A673 (cell line): ENCODE results near the gene ATRNL1. TPM values are rescaled to one million over a fixed set of nuclear protein-coding genes. Genes with fewer than 3 reads are reported as not detected.

Experiments
- BruUV-seq: library from RNA; stranded (reverse); fragments of 400-500 nt; replicated peaks from 2 replicates; lab custom pipeline; 2021; lab: Mats Ljungman, UMichigan
- CTCF ChIA-PET: fragments of 300-600 bp; sonication (Branson Sonifier 250); formaldehyde crosslinking; loops from one replicate; lab custom pipeline; 2022; ENCODE audit warnings: antibody characterized with exemption; lab: Charles Lee
- POLR2A ChIA-PET: fragments of 300-600 bp; sonication (Branson Sonifier 250); formaldehyde crosslinking; loops from one replicate; lab custom pipeline; 2022; ENCODE audit warnings: antibody characterized with exemption; ENCODE audit not compliant: low non-redundant PET; lab: Charles Lee
- DNase-seq: peaks from one replicate; pipeline ENCODE4 v3.0.0-alpha.2; 2015; ENCODE audit warnings: low spot score
- H3K27ac ChIP-seq: fragments of 200-600 bp; sonication (generic); 2 replicates; pipeline ENCODE4 v1.5.1; 2016; ENCODE audit warnings: mixed run types, low read depth, mild to moderate bottlenecking, mixed read lengths, antibody characterized with exemption, low read length; ENCODE audit not compliant: poor library complexity, severe bottlenecking
- H3K27me3 ChIP-seq: fragments of 200-600 bp; sonication (generic); replicated peaks from 2 replicates; pipeline ENCODE4 v1.6.1; 2017; ENCODE audit warnings: mixed run types, low read depth, mild to moderate bottlenecking, mixed read lengths, antibody characterized with exemption, low read length; ENCODE audit not compliant: insufficient read depth, poor library complexity
- H3K36me3 ChIP-seq: fragments of 200-600 bp; sonication (generic); 2 replicates; pipeline ENCODE4 v1.6.1; 2016; ENCODE audit warnings: mixed run types, mild to moderate bottlenecking, mixed read lengths, antibody characterized with exemption, low read length; ENCODE audit not compliant: insufficient read depth, poor library complexity, severe bottlenecking
- H3K4me1 ChIP-seq: fragments of 200-600 bp; sonication (generic); 2 replicates; pipeline ENCODE4 v1.6.1; 2017; ENCODE audit warnings: mixed run types, mild to moderate bottlenecking, mixed read lengths, antibody characterized with exemption, low read length; ENCODE audit not compliant: insufficient read depth, poor library complexity, severe bottlenecking
- H3K4me3 ChIP-seq: fragments of 200-600 bp; sonication (generic); 2 replicates; pipeline ENCODE4 v1.5.1; 2016; ENCODE audit warnings: low read depth, mixed run types, mild to moderate bottlenecking, mixed read lengths, low read length; ENCODE audit not compliant: poor library complexity, severe bottlenecking
- H3K9me3 ChIP-seq: fragments of 200-600 bp; sonication (generic); 2 replicates; pipeline ENCODE4 v1.6.1; 2016; ENCODE audit warnings: mixed run types, low read depth, mild to moderate bottlenecking, mixed read lengths, antibody characterized with exemption, low read length; ENCODE audit not compliant: poor library complexity, severe bottlenecking
- CTCF ChIP-seq: fragments of 300-800, 200-600 bp; sonication (generic); conservative IDR thresholded peaks from 2 replicates; pipeline ENCODE4 v1.5.1; 2017; ENCODE audit warnings: low read depth, mild to moderate bottlenecking, antibody characterized with exemption, low read length, moderate library complexity, mixed read lengths
- EZH2 ChIP-seq: fragments of 200-600 bp; sonication (generic); IDR thresholded peaks from 2 replicates; pipeline ENCODE4 v1.6.1; 2017; ENCODE audit warnings: borderline replicate concordance, low read depth, mild to moderate bottlenecking, mixed read lengths, antibody characterized with exemption, low read length; ENCODE audit not compliant: poor library complexity, severe bottlenecking
- intact Hi-C: fragments of 100-400 bp; cut with micrococcal nuclease; formaldehyde crosslinking; loops from one replicate; pipeline ENCODE4 v1.10.0; 2022; ENCODE audit not compliant: unreplicated experiment
- total RNA-seq: library from RNA; stranded (reverse); gene quantifications from 2 replicates; pipeline ENCODE4 v1.2.3, GENCODE V29; 2021

The ATRNL1 gene
- total RNA-seq, 1 experiment from 2014 or later, result 3.0 TPM

DNA sequence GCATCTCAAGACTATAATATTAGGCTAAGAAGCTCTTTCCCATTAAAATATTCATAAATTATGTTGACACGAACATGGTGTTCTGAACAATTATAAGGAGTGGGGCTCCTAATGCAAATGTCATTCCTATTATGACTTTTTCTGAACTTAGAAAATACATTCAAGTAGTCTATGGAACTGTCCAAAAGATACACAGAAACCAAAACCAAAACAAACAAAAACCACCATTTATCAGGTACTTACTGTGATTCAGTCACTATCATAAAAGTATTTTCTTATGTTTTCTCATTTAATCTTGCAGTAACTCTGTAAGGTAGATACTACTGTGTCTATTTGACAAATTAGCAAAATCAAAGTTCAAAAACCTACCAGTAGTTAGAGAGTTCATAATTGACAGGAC lies 773.0 kb downstream of the ATRNL1 start:
- H3K27ac ChIP-seq, result peak overlapping the region; percentile 42
- no peaks in the 10 kb centered on the region for H3K36me3 ChIP-seq
- H3K4me3 ChIP-seq, result no peak overlapping the region
- H3K4me1 ChIP-seq, result peaks cover 20% of the 10 kb centered on the region
- no peak for DNase-seq
- POLR2A ChIA-PET, result no interaction called here
- TF ChIP-seq CTCF (no peak), EZH2 (no peak)
- no peaks in the 10 kb centered on the region for H3K9me3 ChIP-seq
- H3K27me3 ChIP-seq, result no peaks in the 10 kb centered on the region
- CTCF ChIA-PET, result no interaction called here
- BruUV-seq, result no TSS peak
- intact Hi-C loops, result loop anchor here (1.0 kb wide), 1 partner anchor 73 kb away; no protein-coding TSS in a partner anchor

DNA sequence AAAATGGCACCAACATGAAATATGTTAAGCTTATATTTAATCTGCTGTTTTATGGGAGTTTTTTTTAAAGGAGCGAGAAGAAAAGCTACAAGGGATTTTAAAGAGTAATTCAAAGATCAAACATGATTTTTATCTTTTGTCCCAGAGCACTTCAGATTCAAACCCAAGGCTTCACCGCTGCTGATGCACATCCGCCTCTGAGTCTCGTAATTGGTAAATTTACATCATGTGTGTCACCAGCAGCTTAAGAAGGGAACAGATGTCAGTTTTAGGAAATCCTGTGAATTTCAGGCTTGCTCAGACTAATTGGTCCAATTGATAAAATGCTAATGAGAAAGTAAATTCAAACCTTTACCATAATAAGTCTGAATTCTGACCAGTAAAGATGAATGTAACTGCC lies 773.5 kb downstream of the ATRNL1 start:
- POLR2A ChIA-PET, result no interaction called here
- BruUV-seq, result no TSS peak

GRCh38 chr10:115867305-115867704 lies 774.1 kb downstream of the ATRNL1 start:
- no TSS peak for BruUV-seq

More for the DNA sequence above, 773.5 kb downstream of the ATRNL1 start:
- TF ChIP-seq EZH2, result no peak
- Histone ChIP-seq H3K4me3 (no peak overlapping the region), H3K36me3 (no peaks in the 10 kb centered on the region), H3K4me1 (peaks cover 20% of the 10 kb centered on the region), H3K27ac (peak overlapping the region; percentile 42), H3K27me3 (no peaks in the 10 kb centered on the region), H3K9me3 (no peaks in the 10 kb centered on the region)
- CTCF ChIA-PET, result no interaction called here
- DNase-seq, result peak; percentile 89
- intact Hi-C loops, result loop anchor here (1.0 kb wide), 1 partner anchor 73 kb away; no protein-coding TSS in a partner anchor

More at GRCh38 chr10:115867305-115867704, 774.1 kb downstream of the ATRNL1 start:
- H3K36me3 ChIP-seq, result no peaks in the 10 kb centered on the region
- intact Hi-C loops, result no loop called here
- H3K27ac ChIP-seq, result no peak overlapping the region
- DNase-seq, result peak; percentile 53
- TF ChIP-seq EZH2, result no peak
- no peak for TF ChIP-seq CTCF
- no peaks in the 10 kb centered on the region for H3K27me3 ChIP-seq
- peaks cover 20% of the 10 kb centered on the region for H3K4me1 ChIP-seq
- POLR2A ChIA-PET, result no interaction called here
- no peak overlapping the region for H3K4me3 ChIP-seq
- CTCF ChIA-PET, result no interaction called here
- no peaks in the 10 kb centered on the region for H3K9me3 ChIP-seq
